NCI-H1694 (cell line): ENCODE data around the gene SCYGR2.
"Not testable (repeated sequence)": the region's sequence is repeated elsewhere in the genome, so short reads cannot be mapped to it uniquely, and the experiment has no call there.

Experiments
- DNase-seq: peaks from one replicate; lab custom pipeline; 2025; lab: John Stamatoyannopoulos, UW

Gene SCYGR2, protein sequence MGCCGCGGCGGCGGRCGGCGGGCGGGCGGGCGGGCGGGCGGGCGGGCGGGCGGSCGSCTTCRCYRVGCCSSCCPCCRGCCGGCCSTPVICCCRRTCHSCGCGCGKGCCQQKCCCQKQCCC

GRCh38 chr2:227598835-227599503, at the start of gene SCYGR2:
TSS of gene SCYGR2 (plus strand) at chr2:227598893. CDS start at chr2:227598893, 0 bp downstream.
- not testable (repeated sequence) for DNase-seq

GRCh38 chr2:227551836-227552235, 46.9 kb upstream of the SCYGR2 start:
- DNase-seq = no peak

DNA sequence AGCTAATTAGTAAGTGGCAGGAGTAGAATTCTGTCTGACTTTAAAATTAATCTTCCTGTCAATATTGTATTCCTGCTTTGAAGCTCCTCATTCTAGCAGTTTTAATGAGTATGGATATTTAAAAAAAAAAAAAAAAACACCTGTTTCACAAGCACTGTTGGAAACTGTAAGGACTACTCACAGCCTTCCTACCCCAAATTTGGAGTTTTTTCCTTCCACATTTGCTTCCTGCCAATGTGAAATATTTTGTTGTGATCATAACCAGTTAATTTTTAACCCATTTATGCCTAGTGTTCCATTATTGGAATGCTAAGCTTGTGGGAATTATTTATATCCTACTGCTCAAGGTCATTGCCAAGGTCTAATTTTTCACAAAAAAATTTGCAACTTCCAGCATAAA, 36.1 kb upstream of the SCYGR2 start:
- no peak for DNase-seq

DNA sequence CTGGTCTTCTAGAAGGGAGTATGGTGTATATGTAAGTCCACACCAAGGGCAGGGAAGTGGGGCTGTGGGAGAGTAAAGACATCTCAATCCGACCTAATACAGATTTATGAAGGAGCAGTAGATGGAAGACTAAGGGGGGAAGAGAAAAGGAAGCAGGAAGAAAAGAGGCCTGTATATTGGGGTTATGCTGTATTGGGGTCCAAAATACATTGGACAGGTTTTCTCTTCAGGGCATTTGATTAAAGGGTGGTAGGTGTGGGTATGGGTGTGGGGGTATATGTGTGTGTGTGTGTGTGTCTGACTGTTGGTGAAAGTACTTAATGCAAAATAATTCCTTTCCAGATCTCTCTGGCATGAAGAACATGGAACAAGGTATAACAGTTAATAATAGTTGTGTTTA, 33.6 kb upstream of the SCYGR2 start:
- DNase-seq = no peak

GRCh38 chr2:227566012-227566411, 32.7 kb upstream of the SCYGR2 start:
- DNase-seq = no peak

- DNase-seq = no peak
These were observed 29.9 kb upstream of the SCYGR2 start for GRCh38 chr2:227568852-227569169.

DNA sequence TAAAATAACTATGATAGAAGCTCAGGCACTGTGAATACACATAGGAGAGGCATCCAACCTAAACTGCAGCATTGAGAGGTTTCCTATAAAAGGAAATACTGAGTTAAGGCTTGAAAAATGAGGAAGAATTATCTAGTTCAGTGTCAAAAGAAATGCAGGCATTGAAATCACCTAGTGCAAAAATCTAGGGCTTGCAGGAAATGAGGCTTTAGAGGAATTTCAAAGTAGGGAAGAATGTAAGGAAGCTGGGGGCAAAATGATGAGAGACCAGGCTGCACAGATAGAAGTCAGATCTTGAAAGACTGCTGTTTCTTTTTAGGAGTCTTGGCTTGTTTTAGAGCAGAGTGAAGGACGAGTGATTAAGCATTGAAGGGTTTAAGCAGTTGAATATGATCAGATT, 28.1 kb upstream of the SCYGR2 start:
- no peak for DNase-seq

GRCh38 chr2:227576110-227576509, 22.6 kb upstream of the SCYGR2 start:
- no peak for DNase-seq

GRCh38 chr2:227576812-227577211, 21.9 kb upstream of the SCYGR2 start:
- DNase-seq = no peak

- no peak for DNase-seq
These were observed 21.1 kb upstream of the SCYGR2 start for GRCh38 chr2:227577555-227577954.

DNA sequence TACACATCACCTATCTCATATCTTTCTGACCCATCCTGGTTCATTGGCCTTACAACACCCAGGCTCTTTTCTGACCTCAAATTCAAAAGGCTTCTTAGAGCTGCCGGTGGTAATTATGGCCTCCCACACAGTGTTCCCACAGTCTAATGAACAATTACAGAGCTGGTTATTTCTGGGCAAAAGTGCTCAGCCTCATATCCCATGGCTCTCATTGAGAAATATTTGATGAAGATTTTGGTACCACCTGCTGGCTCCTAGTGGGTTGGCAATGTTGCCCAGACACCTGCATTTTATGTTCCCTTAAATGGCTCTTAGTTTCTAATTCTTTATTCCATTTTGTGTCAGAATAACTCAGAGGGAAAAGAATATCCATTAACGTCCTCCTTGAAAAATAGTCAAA, 20.1 kb upstream of the SCYGR2 start:
- no peak for DNase-seq

DNA sequence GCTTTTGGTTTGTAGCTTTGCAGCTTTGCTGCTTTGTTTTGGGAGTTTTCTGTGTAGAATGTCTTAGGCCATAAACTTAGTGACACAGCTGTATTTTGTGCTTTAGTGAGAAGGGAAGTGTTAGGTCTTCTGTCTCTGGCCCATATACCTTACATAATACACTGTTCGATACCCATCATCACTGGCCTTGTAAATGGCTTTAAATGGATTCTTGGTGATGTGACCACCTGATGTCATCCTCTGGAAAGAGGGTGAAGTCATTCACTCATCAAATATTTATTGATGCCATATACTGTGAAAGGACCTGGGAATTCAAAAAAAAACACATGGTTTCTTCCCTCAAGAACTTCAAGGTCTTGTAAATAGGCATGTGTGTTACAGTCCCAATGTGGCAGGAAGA, 18.9 kb upstream of the SCYGR2 start:
- DNase-seq = no peak

DNA sequence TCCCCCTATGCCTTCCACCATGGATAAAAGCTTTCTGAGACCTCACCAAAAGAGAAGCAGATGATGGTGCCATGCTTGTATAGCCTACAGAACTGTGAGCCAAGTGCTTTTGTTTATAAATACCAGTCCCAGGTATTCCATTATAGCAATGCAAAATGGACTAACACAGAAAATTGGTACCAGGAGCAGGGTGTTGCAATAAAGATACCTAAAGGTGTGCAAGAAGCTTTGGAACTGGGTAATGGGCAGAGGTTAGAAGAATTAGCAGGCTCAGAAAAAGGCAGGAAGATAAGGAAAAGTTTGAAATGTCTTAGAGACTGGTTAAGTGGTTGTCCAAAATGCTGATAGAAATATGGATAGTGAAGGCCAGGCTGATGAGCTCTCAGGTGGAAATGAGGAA, 16.3 kb upstream of the SCYGR2 start:
- DNase-seq = no peak

- no peak for DNase-seq
These were observed 5.9 kb upstream of the SCYGR2 start for GRCh38 chr2:227592694-227593387.

- no peak for DNase-seq
These were observed 2.9 kb upstream of the SCYGR2 start for GRCh38 chr2:227595797-227596196.

GRCh38 chr2:227597036-227597435, 1.7 kb upstream of the SCYGR2 start:
- DNase-seq = no peak

GRCh38 chr2:227597998-227598397, 695 bp upstream of the SCYGR2 start:
- no peak for DNase-seq

- DNase-seq = no peak
These were observed 3.7 kb downstream of the SCYGR2 start for GRCh38 chr2:227602358-227602757.

DNA sequence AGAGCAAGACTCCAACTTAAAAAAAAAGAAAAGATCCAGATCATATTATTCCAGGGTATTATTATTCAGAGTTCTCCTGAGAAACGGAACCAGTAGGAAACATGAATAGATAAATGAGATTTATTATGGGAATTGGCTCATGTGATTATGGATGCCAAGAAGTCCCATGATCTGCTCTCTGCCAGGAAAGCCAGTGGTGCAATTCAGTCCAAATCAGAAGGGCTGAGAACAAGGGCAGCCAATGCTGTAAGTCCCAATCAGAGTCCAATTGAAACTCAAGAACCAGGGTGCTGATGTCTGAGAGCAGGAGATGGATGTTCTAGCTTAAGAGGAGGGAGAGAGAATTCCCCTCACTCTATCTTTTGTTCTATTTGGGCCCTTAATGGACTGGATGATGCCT, 7.8 kb downstream of the SCYGR2 start:
- DNase-seq = no peak

DNA sequence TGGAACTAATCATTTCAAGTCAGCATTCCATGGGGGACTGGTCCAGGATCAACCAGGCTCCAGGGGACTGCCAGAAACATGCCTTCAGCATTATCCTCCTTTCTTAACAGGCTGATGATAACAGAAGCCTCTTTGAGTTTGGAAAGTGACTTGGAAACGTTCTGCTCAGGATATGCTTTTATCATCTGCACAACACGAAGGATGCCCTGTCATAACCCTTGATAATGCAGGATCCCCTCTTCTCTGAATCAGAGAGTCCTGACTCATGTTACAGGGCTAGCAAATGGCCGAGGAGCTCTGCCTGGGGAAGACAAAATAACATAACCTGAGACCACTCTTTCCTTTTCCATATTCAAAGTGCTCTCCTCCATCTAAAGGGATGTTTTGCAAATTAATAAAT, 9.2 kb downstream of the SCYGR2 start:
- no peak for DNase-seq

DNA sequence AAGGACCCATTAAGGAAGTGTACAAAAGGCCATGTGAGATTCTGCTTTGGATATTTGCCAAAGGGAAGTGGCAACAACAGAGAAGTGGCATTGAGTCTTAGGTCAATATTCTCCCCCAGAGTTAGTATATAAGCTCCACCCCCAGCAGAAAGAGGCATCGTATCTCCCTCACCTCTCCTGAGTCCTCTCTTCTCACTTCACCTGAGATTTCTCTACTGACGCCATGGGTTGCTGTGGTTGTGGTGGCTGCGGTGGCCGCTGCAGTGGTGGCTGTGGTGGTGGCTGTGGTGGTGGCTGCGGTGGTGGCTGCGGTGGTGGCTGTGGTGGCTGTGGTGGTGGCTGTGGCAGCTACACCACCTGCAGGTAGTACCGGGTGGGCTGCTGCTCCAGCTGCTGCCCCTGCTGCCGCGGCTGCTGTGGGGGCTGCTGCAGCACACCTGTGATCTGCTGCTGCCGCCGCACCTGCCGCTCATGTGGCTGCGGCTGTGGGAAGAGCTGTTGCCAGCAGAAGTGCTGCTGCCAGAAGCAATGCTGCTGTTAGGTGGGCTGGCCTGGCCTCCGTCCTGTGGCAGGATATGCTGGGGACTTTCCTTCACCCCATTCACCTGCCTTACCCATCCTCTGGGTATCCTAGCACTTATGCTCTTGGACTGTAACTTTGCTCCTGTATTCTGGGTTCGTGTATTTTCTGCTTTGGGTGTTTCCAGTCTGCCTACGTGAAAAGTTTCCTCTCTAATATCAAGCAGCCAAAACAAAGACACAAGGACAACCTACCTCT, 10.1 kb downstream of the SCYGR2 start:
- DNase-seq = no peak

GRCh38 chr2:227610123-227610522, 11.4 kb downstream of the SCYGR2 start:
- no peak for DNase-seq
